ENCODE results near the gene MYO9A. TPM values are rescaled to one million over a fixed set of nuclear protein-coding genes. Genes with fewer than 3 reads are reported as not detected.
"Not testable (repeated sequence)": the region's sequence is repeated elsewhere in the genome, so short reads cannot be mapped to it uniquely, and the experiment has no call there.

MYO9A gene
- total and polyA plus RNA-seq, 4 donors: 17.2 to 116 (median 40.4) TPM

GRCh38 chr15:72074335-72075060 is 43.5 kb downstream of the MYO9A start:
- Histone ChIP-seq H3K4me3 (ENCODE audit: low read depth, low read length) (no peak overlapping the region), H3K9me3 (ENCODE audit: control insufficient read depth, insufficient read depth, low read length) (no peaks in the 10 kb centered on the region), H3K4me1 (ENCODE audit: control insufficient read depth, insufficient read depth, low read length) (no peaks in the 10 kb centered on the region), H3K27me3 (ENCODE audit: control insufficient read depth, insufficient read depth, low read length) (no peaks in the 10 kb centered on the region), H3K27ac (ENCODE audit: low read depth, low read length) (no peak overlapping the region), H3K36me3 (ENCODE audit: control insufficient read depth, insufficient read depth, low read length) (no peaks in the 10 kb centered on the region)
- 100% methylated on average over 1 of the region's 5 CpGs for WGBS (ENCODE audit: insufficient coverage)
- no peak for DNase-seq (ENCODE audit: low read depth in 4 of 6, low spot score in 6 of 6)

GRCh38 chr15:72071448-72071825 is 46.5 kb downstream of the MYO9A start:
- DNase-seq (ENCODE audit: low read depth in 4 of 6, low spot score in 6 of 6); H3K27me3 ChIP-seq (ENCODE audit: control insufficient read depth, insufficient read depth, low read length); H3K4me1 ChIP-seq (ENCODE audit: control insufficient read depth, insufficient read depth, low read length); H3K27ac ChIP-seq (ENCODE audit: low read depth, low read length); H3K36me3 ChIP-seq (ENCODE audit: control insufficient read depth, insufficient read depth, low read length); H3K9me3 ChIP-seq (ENCODE audit: control insufficient read depth, insufficient read depth, low read length); H3K4me3 ChIP-seq (ENCODE audit: low read depth, low read length): not testable (repeated sequence)
- WGBS (ENCODE audit: insufficient coverage): 90% methylated on average over 6 of the region's 8 CpGs

- no peak for DNase-seq (ENCODE audit: low read depth in 4 of 6, low spot score in 6 of 6)
- no CpG with 5 or more reads among the region's 1 CpG for WGBS (ENCODE audit: insufficient coverage)
- H3K27me3 ChIP-seq (ENCODE audit: control insufficient read depth, insufficient read depth, low read length): no peaks in the 10 kb centered on the region
Measured at GRCh38 chr15:72070817-72071447, 47.0 kb downstream of the MYO9A start.

GRCh38 chr15:72068856-72069255 is 49.1 kb downstream of the MYO9A start:
- Histone ChIP-seq H3K4me1 (ENCODE audit: control insufficient read depth, insufficient read depth, low read length) (no peaks in the 10 kb centered on the region), H3K27ac (ENCODE audit: low read depth, low read length) (no peak overlapping the region), H3K9me3 (ENCODE audit: control insufficient read depth, insufficient read depth, low read length) (no peaks in the 10 kb centered on the region), H3K27me3 (ENCODE audit: control insufficient read depth, insufficient read depth, low read length) (no peaks in the 10 kb centered on the region), H3K4me3 (ENCODE audit: low read depth, low read length) (no peak overlapping the region), H3K36me3 (ENCODE audit: control insufficient read depth, insufficient read depth, low read length) (no peaks in the 10 kb centered on the region)
- DNase-seq (ENCODE audit: low read depth in 4 of 6, low spot score in 6 of 6): no peak

More at GRCh38 chr15:72070817-72071447, 47.0 kb downstream of the MYO9A start:
- no peaks in the 10 kb centered on the region for H3K36me3 ChIP-seq (ENCODE audit: control insufficient read depth, insufficient read depth, low read length)
- H3K4me1 ChIP-seq (ENCODE audit: control insufficient read depth, insufficient read depth, low read length): no peaks in the 10 kb centered on the region
- H3K4me3 ChIP-seq (ENCODE audit: low read depth, low read length): no peak overlapping the region
- no peaks in the 10 kb centered on the region for H3K9me3 ChIP-seq (ENCODE audit: control insufficient read depth, insufficient read depth, low read length)
- no peak overlapping the region for H3K27ac ChIP-seq (ENCODE audit: low read depth, low read length)

- H3K4me1 ChIP-seq (ENCODE audit: control insufficient read depth, insufficient read depth, low read length): no peaks in the 10 kb centered on the region
- DNase-seq (ENCODE audit: low read depth in 4 of 6, low spot score in 6 of 6): no peak
- WGBS (ENCODE audit: insufficient coverage): 100% methylated on average over 1 of the region's 2 CpGs
Measured at GRCh38 chr15:72065801-72066200, 52.1 kb downstream of the MYO9A start.

GRCh38 chr15:72063186-72063585 is 54.8 kb downstream of the MYO9A start:
- Histone ChIP-seq H3K4me1 (ENCODE audit: control insufficient read depth, insufficient read depth, low read length) (no peaks in the 10 kb centered on the region), H3K4me3 (ENCODE audit: low read depth, low read length) (no peak overlapping the region), H3K36me3 (ENCODE audit: control insufficient read depth, insufficient read depth, low read length) (no peaks in the 10 kb centered on the region), H3K9me3 (ENCODE audit: control insufficient read depth, insufficient read depth, low read length) (no peaks in the 10 kb centered on the region), H3K27ac (ENCODE audit: low read depth, low read length) (no peak overlapping the region), H3K27me3 (ENCODE audit: control insufficient read depth, insufficient read depth, low read length) (no peaks in the 10 kb centered on the region)
- no peak for DNase-seq (ENCODE audit: low read depth in 4 of 6, low spot score in 6 of 6)

More at GRCh38 chr15:72065801-72066200, 52.1 kb downstream of the MYO9A start:
- no peaks in the 10 kb centered on the region for H3K9me3 ChIP-seq (ENCODE audit: control insufficient read depth, insufficient read depth, low read length)
- no peak overlapping the region for H3K27ac ChIP-seq (ENCODE audit: low read depth, low read length)
- no peaks in the 10 kb centered on the region for H3K36me3 ChIP-seq (ENCODE audit: control insufficient read depth, insufficient read depth, low read length)
- H3K4me3 ChIP-seq (ENCODE audit: low read depth, low read length): no peak overlapping the region
- H3K27me3 ChIP-seq (ENCODE audit: control insufficient read depth, insufficient read depth, low read length): no peaks in the 10 kb centered on the region

GRCh38 chr15:72062319-72062718 is 55.6 kb downstream of the MYO9A start:
- no peaks in the 10 kb centered on the region for H3K27me3 ChIP-seq (ENCODE audit: control insufficient read depth, insufficient read depth, low read length)
- no peak for DNase-seq (ENCODE audit: low read depth in 4 of 6, low spot score in 6 of 6)
- no peaks in the 10 kb centered on the region for H3K9me3 ChIP-seq (ENCODE audit: control insufficient read depth, insufficient read depth, low read length)
- H3K4me1 ChIP-seq (ENCODE audit: control insufficient read depth, insufficient read depth, low read length): no peaks in the 10 kb centered on the region
- H3K36me3 ChIP-seq (ENCODE audit: control insufficient read depth, insufficient read depth, low read length): no peaks in the 10 kb centered on the region
- no peak overlapping the region for H3K4me3 ChIP-seq (ENCODE audit: low read depth, low read length)
- H3K27ac ChIP-seq (ENCODE audit: low read depth, low read length): no peak overlapping the region

- H3K9me3 ChIP-seq (ENCODE audit: control insufficient read depth, insufficient read depth, low read length): no peaks in the 10 kb centered on the region
- H3K27me3 ChIP-seq (ENCODE audit: control insufficient read depth, insufficient read depth, low read length): no peaks in the 10 kb centered on the region
- no peak for DNase-seq (ENCODE audit: low read depth in 4 of 6, low spot score in 6 of 6)
- no peaks in the 10 kb centered on the region for H3K36me3 ChIP-seq (ENCODE audit: control insufficient read depth, insufficient read depth, low read length)
- no peak overlapping the region for H3K27ac ChIP-seq (ENCODE audit: low read depth, low read length)
- 80% methylated on average over 2 of the region's 2 CpGs for WGBS (ENCODE audit: insufficient coverage)
- no peak overlapping the region for H3K4me3 ChIP-seq (ENCODE audit: low read depth, low read length)
- no peaks in the 10 kb centered on the region for H3K4me1 ChIP-seq (ENCODE audit: control insufficient read depth, insufficient read depth, low read length)
Measured at GRCh38 chr15:72060687-72061250, 57.2 kb downstream of the MYO9A start.

- no CpG with 5 or more reads among the region's 1 CpG for WGBS (ENCODE audit: insufficient coverage)
- no peaks in the 10 kb centered on the region for H3K36me3 ChIP-seq (ENCODE audit: control insufficient read depth, insufficient read depth, low read length)
- no peak overlapping the region for H3K4me3 ChIP-seq (ENCODE audit: low read depth, low read length)
- no peaks in the 10 kb centered on the region for H3K9me3 ChIP-seq (ENCODE audit: control insufficient read depth, insufficient read depth, low read length)
- no peaks in the 10 kb centered on the region for H3K27me3 ChIP-seq (ENCODE audit: control insufficient read depth, insufficient read depth, low read length)
- no peak for DNase-seq (ENCODE audit: low read depth in 4 of 6, low spot score in 6 of 6)
- H3K27ac ChIP-seq (ENCODE audit: low read depth, low read length): no peak overlapping the region
- H3K4me1 ChIP-seq (ENCODE audit: control insufficient read depth, insufficient read depth, low read length): no peaks in the 10 kb centered on the region
Measured at GRCh38 chr15:72058585-72058984, 59.4 kb downstream of the MYO9A start.

- H3K27ac ChIP-seq (ENCODE audit: low read depth, low read length): no peak overlapping the region
Measured at GRCh38 chr15:72057548-72058091, 60.3 kb downstream of the MYO9A start.

More at GRCh38 chr15:72057548-72058091, 60.3 kb downstream of the MYO9A start:
- peaks cover 1% of the 10 kb centered on the region for H3K36me3 ChIP-seq (ENCODE audit: control insufficient read depth, insufficient read depth, low read length)
- peak in 3 of 6 donors; percentile 3 to 24 (median 9) for DNase-seq (ENCODE audit: low read depth in 4 of 6, low spot score in 6 of 6)
- no peak overlapping the region for H3K4me3 ChIP-seq (ENCODE audit: low read depth, low read length)
- no peaks in the 10 kb centered on the region for H3K9me3 ChIP-seq (ENCODE audit: control insufficient read depth, insufficient read depth, low read length)
- WGBS (ENCODE audit: insufficient coverage): no CpG with 5 or more reads among the region's 4 CpGs
- no peaks in the 10 kb centered on the region for H3K4me1 ChIP-seq (ENCODE audit: control insufficient read depth, insufficient read depth, low read length)
- H3K27me3 ChIP-seq (ENCODE audit: control insufficient read depth, insufficient read depth, low read length): no peaks in the 10 kb centered on the region
